Measurements from ENCODE around the gene LAMP5.

Gene LAMP5

GRCh38 chr20:9478771-9479170, 35.6 kb upstream of the LAMP5 start:
- no peak for TF ChIP-seq CTCF (IDR thresholded peaks at IDR 0.05; ENCODE audit: insufficient read depth, missing control alignments)
- FAIRE-seq = no peak
- no peak for DNase-seq (ENCODE audit: insufficient read length, low spot score)

GRCh38 chr20:9480066-9480465, 34.3 kb upstream of the LAMP5 start:
- FAIRE-seq = no peak
- TF ChIP-seq CTCF (IDR thresholded peaks at IDR 0.05; ENCODE audit: insufficient read depth, missing control alignments) = no peak
- no peak for DNase-seq (ENCODE audit: insufficient read length, low spot score)

- TF ChIP-seq CTCF (IDR thresholded peaks at IDR 0.05; ENCODE audit: insufficient read depth, missing control alignments) = no peak
- DNase-seq (ENCODE audit: insufficient read length, low spot score) = no peak
- FAIRE-seq = no peak
Observed at GRCh38 chr20:9482180-9482579, 32.2 kb upstream of the LAMP5 start.

- no peak for FAIRE-seq
- no peak for DNase-seq (ENCODE audit: insufficient read length, low spot score)
- no peak for TF ChIP-seq CTCF (IDR thresholded peaks at IDR 0.05; ENCODE audit: insufficient read depth, missing control alignments)
Observed at GRCh38 chr20:9483131-9483530, 31.3 kb upstream of the LAMP5 start.

- FAIRE-seq = no peak
- no peak for DNase-seq (ENCODE audit: insufficient read length, low spot score)
- no peak for TF ChIP-seq CTCF (IDR thresholded peaks at IDR 0.05; ENCODE audit: insufficient read depth, missing control alignments)
Observed at GRCh38 chr20:9485614-9486340, 28.6 kb upstream of the LAMP5 start.

GRCh38 chr20:9487231-9487630, 27.2 kb upstream of the LAMP5 start:
- DNase-seq (ENCODE audit: insufficient read length, low spot score) = no peak
- TF ChIP-seq CTCF (IDR thresholded peaks at IDR 0.05; ENCODE audit: insufficient read depth, missing control alignments) = no peak
- FAIRE-seq = no peak

- DNase-seq (ENCODE audit: insufficient read length, low spot score) = no peak
- TF ChIP-seq CTCF (IDR thresholded peaks at IDR 0.05; ENCODE audit: insufficient read depth, missing control alignments) = no peak
- no peak for FAIRE-seq
Observed at GRCh38 chr20:9488063-9488462, 26.3 kb upstream of the LAMP5 start.
